GM19239 (cell line): ENCODE data around the gene LCMT1.
"Not testable (repeated sequence)": the region's sequence is repeated elsewhere in the genome, so short reads cannot be mapped to it uniquely, and the experiment has no call there.

Source experiments
- DNase-seq: peaks from one replicate; pipeline ENCODE4 v3.0.0; 2011; ENCODE audit warnings: low spot score; ENCODE audit not compliant: insufficient read length
- FAIRE-seq: peaks from 2 replicates; lab custom pipeline; 2011; peaks lifted over from hg19 to GRCh38; lab: Jason Lieb, UNC

LCMT1 gene

GRCh38 chr16:25093208-25094061, 18.1 kb upstream of the LCMT1 start:
- peak; percentile 91 for FAIRE-seq
- DNase-seq: no peak

- FAIRE-seq (peak; percentile 73), DNase-seq (no peak)
These were observed 16.9 kb upstream of the LCMT1 start for GRCh38 chr16:25094596-25094995.

GRCh38 chr16:25095636-25096035, 15.9 kb upstream of the LCMT1 start:
- FAIRE-seq (no peak), DNase-seq (no peak)

- DNase-seq (no peak), FAIRE-seq (no peak)
These were observed 14.1 kb upstream of the LCMT1 start for GRCh38 chr16:25097276-25097975.

GRCh38 chr16:25100511-25100910, 11.0 kb upstream of the LCMT1 start:
- DNase-seq: no peak
- no peak for FAIRE-seq

GRCh38 chr16:25106567-25107465, 4.7 kb upstream of the LCMT1 start:
- FAIRE-seq: peak; percentile 56
- peak; percentile 75 for DNase-seq

GRCh38 chr16:25107466-25107792, 4.1 kb upstream of the LCMT1 start:
- FAIRE-seq: no peak

GRCh38 chr16:25108054-25108453, 3.5 kb upstream of the LCMT1 start:
- DNase-seq (no peak), FAIRE-seq (no peak)

More at GRCh38 chr16:25107466-25107792, 4.1 kb upstream of the LCMT1 start:
- no peak for DNase-seq

- no peak for FAIRE-seq
These were observed 1.9 kb upstream of the LCMT1 start for GRCh38 chr16:25109643-25110042.

GRCh38 chr16:25110387-25110947, 1.1 kb upstream of the LCMT1 start:
- FAIRE-seq: no peak
- DNase-seq: no peak

More at GRCh38 chr16:25109643-25110042, 1.9 kb upstream of the LCMT1 start:
- DNase-seq: no peak

GRCh38 chr16:25114121-25114520, 2.6 kb downstream of the LCMT1 start:
- DNase-seq (no peak), FAIRE-seq (no peak)

- FAIRE-seq (no peak), DNase-seq (no peak)
These were observed 7.5 kb downstream of the LCMT1 start for GRCh38 chr16:25118851-25119578.

GRCh38 chr16:25121824-25122600, 10.5 kb downstream of the LCMT1 start:
- FAIRE-seq (no peak), DNase-seq (no peak)

- DNase-seq: no peak
- FAIRE-seq: no peak
These were observed 13.0 kb downstream of the LCMT1 start for GRCh38 chr16:25124503-25124902.

- DNase-seq, FAIRE-seq: not testable (repeated sequence)
These were observed 14.6 kb downstream of the LCMT1 start for GRCh38 chr16:25126086-25126666.

- FAIRE-seq (peak; percentile 71), DNase-seq (no peak)
These were observed 15.3 kb downstream of the LCMT1 start for GRCh38 chr16:25126820-25127232.

- FAIRE-seq, DNase-seq: not testable (repeated sequence)
These were observed 21.2 kb downstream of the LCMT1 start for GRCh38 chr16:25132751-25133150.

- DNase-seq (no peak), FAIRE-seq (no peak)
These were observed 22.7 kb downstream of the LCMT1 start for GRCh38 chr16:25134166-25134700.
